ENCODE results near the gene PTPRG. TPM values are rescaled to one million over a fixed set of nuclear protein-coding genes. Genes with fewer than 3 reads are reported as not detected.

The PTPRG gene
- total and polyA plus RNA-seq, 2 experiments from 2014 or later = 24.4 to 131 TPM

DNA sequence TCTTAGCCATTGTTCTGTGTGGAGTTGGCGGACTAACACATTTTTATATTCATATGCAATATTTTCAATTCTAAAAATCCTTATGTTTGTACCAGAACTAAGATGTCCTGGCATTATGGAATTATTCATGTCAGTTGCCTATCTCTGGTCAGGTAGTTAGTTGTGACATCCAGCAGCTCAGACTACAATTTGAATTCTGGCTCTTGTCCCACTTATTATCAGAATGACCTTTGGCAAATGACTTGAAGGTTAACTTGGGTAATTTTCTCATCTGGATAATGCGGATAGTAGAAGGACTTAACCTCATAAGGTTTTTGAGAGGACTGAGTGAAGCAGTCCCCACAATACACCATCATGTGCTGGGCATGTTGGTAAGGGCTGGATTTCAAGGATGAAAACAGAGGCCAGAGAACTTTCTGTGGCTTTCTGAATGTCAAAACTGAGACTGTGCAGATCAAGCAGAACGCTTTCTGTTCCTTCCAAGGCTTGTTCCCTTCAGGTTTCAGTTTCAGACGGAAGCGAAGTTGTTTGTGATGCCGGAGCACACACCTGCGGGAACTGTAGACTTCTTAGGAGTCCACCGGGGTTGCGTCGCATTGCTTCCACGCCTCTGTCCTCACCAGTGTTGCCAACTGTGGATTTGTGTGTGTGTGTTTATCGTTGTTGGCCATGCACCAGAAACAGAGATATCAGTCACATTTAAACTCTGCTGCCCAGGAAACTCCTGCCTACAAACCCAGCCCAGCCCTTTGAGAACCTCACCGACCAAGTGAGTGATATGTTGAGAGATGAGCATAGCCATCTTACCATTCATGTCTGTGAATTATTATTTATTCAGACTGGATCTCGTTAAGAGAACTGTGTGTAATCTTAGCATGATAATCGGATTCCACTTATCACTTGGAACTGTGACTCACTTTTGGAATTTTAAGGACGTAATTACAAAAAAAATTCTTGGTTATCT is 76.0 kb downstream of the PTPRG start (continued):
- TF ChIP-seq, protein P1, sequence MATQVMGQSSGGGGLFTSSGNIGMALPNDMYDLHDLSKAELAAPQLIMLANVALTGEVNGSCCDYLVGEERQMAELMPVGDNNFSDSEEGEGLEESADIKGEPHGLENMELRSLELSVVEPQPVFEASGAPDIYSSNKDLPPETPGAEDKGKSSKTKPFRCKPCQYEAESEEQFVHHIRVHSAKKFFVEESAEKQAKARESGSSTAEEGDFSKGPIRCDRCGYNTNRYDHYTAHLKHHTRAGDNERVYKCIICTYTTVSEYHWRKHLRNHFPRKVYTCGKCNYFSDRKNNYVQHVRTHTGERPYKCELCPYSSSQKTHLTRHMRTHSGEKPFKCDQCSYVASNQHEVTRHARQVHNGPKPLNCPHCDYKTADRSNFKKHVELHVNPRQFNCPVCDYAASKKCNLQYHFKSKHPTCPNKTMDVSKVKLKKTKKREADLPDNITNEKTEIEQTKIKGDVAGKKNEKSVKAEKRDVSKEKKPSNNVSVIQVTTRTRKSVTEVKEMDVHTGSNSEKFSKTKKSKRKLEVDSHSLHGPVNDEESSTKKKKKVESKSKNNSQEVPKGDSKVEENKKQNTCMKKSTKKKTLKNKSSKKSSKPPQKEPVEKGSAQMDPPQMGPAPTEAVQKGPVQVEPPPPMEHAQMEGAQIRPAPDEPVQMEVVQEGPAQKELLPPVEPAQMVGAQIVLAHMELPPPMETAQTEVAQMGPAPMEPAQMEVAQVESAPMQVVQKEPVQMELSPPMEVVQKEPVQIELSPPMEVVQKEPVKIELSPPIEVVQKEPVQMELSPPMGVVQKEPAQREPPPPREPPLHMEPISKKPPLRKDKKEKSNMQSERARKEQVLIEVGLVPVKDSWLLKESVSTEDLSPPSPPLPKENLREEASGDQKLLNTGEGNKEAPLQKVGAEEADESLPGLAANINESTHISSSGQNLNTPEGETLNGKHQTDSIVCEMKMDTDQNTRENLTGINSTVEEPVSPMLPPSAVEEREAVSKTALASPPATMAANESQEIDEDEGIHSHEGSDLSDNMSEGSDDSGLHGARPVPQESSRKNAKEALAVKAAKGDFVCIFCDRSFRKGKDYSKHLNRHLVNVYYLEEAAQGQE (IDR thresholded peaks at IDR 0.05; ENCODE audit: unreplicated experiment) = no peak
- TF ChIP-seq NANOG (IDR thresholded peaks at IDR 0.05; ENCODE audit: borderline replicate concordance) = no peak
- TF ChIP-seq, protein P2, sequence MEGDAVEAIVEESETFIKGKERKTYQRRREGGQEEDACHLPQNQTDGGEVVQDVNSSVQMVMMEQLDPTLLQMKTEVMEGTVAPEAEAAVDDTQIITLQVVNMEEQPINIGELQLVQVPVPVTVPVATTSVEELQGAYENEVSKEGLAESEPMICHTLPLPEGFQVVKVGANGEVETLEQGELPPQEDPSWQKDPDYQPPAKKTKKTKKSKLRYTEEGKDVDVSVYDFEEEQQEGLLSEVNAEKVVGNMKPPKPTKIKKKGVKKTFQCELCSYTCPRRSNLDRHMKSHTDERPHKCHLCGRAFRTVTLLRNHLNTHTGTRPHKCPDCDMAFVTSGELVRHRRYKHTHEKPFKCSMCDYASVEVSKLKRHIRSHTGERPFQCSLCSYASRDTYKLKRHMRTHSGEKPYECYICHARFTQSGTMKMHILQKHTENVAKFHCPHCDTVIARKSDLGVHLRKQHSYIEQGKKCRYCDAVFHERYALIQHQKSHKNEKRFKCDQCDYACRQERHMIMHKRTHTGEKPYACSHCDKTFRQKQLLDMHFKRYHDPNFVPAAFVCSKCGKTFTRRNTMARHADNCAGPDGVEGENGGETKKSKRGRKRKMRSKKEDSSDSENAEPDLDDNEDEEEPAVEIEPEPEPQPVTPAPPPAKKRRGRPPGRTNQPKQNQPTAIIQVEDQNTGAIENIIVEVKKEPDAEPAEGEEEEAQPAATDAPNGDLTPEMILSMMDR (conservative IDR thresholded peaks at IDR 0.05; ENCODE audit: low read depth in 2 of 2) = no peak
- no peak for TF ChIP-seq STAT1 (IDR thresholded peaks at IDR 0.05; ENCODE audit: unreplicated experiment)

DNA sequence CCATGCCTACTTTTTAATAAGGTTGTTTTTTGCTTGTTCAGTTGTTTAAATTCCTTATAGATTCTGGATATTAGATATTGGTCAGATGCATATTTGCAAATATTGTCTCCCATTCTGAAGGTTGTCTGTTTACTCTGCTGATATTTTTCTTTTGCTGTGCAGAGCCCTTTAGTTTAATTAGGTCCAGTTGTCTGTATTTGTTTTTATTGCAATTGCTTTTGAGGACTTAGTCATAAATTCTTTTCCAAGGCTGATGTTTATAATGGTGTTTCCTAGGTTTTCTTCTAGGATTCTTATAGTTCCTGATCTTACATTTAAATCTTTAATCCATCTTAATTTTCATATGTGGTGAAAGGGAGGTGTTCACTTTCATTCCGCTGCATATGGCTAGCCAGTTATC is 77.4 kb downstream of the PTPRG start:
- H3K4me2 ChIP-seq = no peak overlapping the region
- peaks cover 63% of the 10 kb centered on the region for H4K20me1 ChIP-seq (replicated peaks; ENCODE audit: insufficient read depth)
- peaks cover 34% of the 10 kb centered on the region for H3K4me1 ChIP-seq (ENCODE audit: insufficient read depth)
- H3K79me2 ChIP-seq (replicated peaks; ENCODE audit: insufficient read depth) = peaks cover 100% of the 10 kb centered on the region
- no peaks in the 10 kb centered on the region for H3F3A ChIP-seq (replicated peaks; ENCODE audit: low read depth)
- no peaks in the 10 kb centered on the region for H3K9me2 ChIP-seq (ENCODE audit: insufficient read depth)
- no peak for ATAC-seq
- no peaks in the 10 kb centered on the region for H3K27me3 ChIP-seq (ENCODE audit: insufficient read depth)
- DNase-seq (ENCODE audit: low spot score) = no peak
- H3K27ac ChIP-seq (ENCODE audit: low read depth) = no peak overlapping the region
- H3K4me3 Mint-ChIP-seq = no peak overlapping the region
- peaks cover 19% of the 10 kb centered on the region for H3K36me3 Mint-ChIP-seq (ENCODE audit: low read depth)
- no peak overlapping the region for H3K27ac Mint-ChIP-seq
- H3K4me3 ChIP-seq = no peak overlapping the region
- peaks cover 45% of the 10 kb centered on the region for H3K4me1 Mint-ChIP-seq
- no peaks in the 10 kb centered on the region for H3K36me3 ChIP-seq (ENCODE audit: insufficient read depth)
- H2AFZ ChIP-seq = no peak overlapping the region
- H3K27me3 Mint-ChIP-seq (ENCODE audit: insufficient read depth, low read depth, poor library complexity) = peaks cover 2% of the 10 kb centered on the region
- peaks cover 1% of the 10 kb centered on the region; the same call in 2 of the 3 replicates for H3K9me3 Mint-ChIP-seq
- TF ChIP-seq, protein P3, sequence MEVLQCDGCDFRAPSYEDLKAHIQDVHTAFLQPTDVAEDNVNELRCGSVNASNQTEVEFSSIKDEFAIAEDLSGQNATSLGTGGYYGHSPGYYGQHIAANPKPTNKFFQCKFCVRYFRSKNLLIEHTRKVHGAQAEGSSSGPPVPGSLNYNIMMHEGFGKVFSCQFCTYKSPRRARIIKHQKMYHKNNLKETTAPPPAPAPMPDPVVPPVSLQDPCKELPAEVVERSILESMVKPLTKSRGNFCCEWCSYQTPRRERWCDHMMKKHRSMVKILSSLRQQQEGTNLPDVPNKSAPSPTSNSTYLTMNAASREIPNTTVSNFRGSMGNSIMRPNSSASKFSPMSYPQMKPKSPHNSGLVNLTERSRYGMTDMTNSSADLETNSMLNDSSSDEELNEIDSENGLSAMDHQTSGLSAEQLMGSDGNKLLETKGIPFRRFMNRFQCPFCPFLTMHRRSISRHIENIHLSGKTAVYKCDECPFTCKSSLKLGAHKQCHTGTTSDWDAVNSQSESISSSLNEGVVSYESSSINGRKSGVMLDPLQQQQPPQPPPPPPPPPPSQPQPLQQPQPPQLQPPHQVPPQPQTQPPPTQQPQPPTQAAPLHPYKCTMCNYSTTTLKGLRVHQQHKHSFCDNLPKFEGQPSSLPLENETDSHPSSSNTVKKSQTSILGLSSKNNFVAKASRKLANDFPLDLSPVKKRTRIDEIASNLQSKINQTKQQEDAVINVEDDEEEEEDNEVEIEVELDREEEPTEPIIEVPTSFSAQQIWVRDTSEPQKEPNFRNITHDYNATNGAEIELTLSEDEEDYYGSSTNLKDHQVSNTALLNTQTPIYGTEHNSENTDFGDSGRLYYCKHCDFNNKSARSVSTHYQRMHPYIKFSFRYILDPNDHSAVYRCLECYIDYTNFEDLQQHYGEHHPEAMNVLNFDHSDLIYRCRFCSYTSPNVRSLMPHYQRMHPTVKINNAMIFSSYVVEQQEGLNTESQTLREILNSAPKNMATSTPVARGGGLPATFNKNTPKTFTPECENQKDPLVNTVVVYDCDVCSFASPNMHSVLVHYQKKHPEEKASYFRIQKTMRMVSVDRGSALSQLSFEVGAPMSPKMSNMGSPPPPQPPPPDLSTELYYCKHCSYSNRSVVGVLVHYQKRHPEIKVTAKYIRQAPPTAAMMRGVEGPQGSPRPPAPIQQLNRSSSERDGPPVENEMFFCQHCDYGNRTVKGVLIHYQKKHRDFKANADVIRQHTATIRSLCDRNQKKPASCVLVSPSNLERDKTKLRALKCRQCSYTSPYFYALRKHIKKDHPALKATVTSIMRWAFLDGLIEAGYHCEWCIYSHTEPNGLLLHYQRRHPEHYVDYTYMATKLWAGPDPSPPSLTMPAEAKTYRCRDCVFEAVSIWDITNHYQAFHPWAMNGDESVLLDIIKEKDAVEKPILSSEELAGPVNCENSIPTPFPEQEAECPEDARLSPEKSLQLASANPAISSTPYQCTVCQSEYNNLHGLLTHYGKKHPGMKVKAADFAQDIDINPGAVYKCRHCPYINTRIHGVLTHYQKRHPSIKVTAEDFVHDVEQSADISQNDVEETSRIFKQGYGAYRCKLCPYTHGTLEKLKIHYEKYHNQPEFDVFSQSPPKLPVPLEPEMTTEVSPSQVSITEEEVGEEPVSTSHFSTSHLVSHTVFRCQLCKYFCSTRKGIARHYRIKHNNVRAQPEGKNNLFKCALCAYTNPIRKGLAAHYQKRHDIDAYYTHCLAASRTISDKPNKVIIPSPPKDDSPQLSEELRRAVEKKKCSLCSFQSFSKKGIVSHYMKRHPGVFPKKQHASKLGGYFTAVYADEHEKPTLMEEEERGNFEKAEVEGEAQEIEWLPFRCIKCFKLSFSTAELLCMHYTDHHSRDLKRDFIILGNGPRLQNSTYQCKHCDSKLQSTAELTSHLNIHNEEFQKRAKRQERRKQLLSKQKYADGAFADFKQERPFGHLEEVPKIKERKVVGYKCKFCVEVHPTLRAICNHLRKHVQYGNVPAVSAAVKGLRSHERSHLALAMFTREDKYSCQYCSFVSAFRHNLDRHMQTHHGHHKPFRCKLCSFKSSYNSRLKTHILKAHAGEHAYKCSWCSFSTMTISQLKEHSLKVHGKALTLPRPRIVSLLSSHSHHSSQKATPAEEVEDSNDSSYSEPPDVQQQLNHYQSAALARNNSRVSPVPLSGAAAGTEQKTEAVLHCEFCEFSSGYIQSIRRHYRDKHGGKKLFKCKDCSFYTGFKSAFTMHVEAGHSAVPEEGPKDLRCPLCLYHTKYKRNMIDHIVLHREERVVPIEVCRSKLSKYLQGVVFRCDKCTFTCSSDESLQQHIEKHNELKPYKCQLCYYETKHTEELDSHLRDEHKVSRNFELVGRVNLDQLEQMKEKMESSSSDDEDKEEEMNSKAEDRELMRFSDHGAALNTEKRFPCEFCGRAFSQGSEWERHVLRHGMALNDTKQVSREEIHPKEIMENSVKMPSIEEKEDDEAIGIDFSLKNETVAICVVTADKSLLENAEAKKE (CRISPR knock-in tag; IDR thresholded peaks at IDR 0.05) = no peak
- TF ChIP-seq, protein P1 (IDR thresholded peaks at IDR 0.05; ENCODE audit: unreplicated experiment) = no peak
- TF ChIP-seq, protein P4, sequence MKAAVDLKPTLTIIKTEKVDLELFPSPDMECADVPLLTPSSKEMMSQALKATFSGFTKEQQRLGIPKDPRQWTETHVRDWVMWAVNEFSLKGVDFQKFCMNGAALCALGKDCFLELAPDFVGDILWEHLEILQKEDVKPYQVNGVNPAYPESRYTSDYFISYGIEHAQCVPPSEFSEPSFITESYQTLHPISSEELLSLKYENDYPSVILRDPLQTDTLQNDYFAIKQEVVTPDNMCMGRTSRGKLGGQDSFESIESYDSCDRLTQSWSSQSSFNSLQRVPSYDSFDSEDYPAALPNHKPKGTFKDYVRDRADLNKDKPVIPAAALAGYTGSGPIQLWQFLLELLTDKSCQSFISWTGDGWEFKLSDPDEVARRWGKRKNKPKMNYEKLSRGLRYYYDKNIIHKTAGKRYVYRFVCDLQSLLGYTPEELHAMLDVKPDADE (IDR thresholded peaks at IDR 0.05) = no peak

Data from GM23338 (cell line).